Spleen (tissue), 7 donors: Measurements from ENCODE around the gene TLX1.
A peak's percentile ranks its signal among the peaks of the same experiment; 100 is the strongest.

Source experiments
- CTCF ChIP-seq, 11 experiments: fragments of 200-600 bp in 7 of 11; fragments of 450-650 bp in 4 of 11; sonication (generic) in 4 of 11; IDR thresholded peaks in 8 of 11; conservative IDR thresholded peaks in 3 of 11; 1 replicate in 7 of 11; 2 replicates in 4 of 11; pipeline versions ENCODE4 v1.4.0 to v1.8.0; 2016 to 2021; ENCODE audit warnings: antibody characterized with exemption in 11 of 11, inconsistent platforms in 4 of 11, mild to moderate bottlenecking in 1 of 11
- POLR2A ChIP-seq, 3 donors: fragments of 450-650 bp; IDR thresholded peaks; one replicate each; pipeline ENCODE4 v1.5.1; 2017; ENCODE audit warnings: antibody characterized with exemption in 3 of 3, mild to moderate bottlenecking in 1 of 3
- POLR2AphosphoS5 ChIP-seq, 3 donors: sonication (generic); formaldehyde crosslinking; IDR thresholded peaks; one replicate each; pipeline ENCODE4 v1.5.1; 2017; ENCODE audit warnings: antibody characterized with exemption in 3 of 3
- donor health status: DM: no; HTN: no; CAD: no; lungs with moderate emphysema.
- donor health status: DM: no; HTN: no; CAD: no.
- donor health status: DM: no; HTN: no; CAD: no.

- TF ChIP-seq POLR2AphosphoS5 (IDR thresholded peaks at IDR 0.05): peak; percentile 49 to 81 (median 75)
- no peak for TF ChIP-seq CTCF (IDR thresholded peaks at IDR 0.05 in 8 of 11, conservative IDR thresholded peaks at IDR 0.05 in 3 of 11)
- TF ChIP-seq POLR2A (IDR thresholded peaks at IDR 0.05): peak in 1 of 3 donors; percentile 11
These were observed at the start of gene TLX1 for GRCh38 chr10:101130984-101131961.
